H54 (cell line): Measurements from ENCODE around the gene OR10G3.

ENCODE experiments used
- DNase-seq: peaks from one replicate; pipeline ENCODE4 v3.0.0; 2011; ENCODE audit warnings: low spot score, mixed read lengths; ENCODE audit not compliant: insufficient read length
- FAIRE-seq: peaks from 3 replicates; lab custom pipeline; 2011; peaks lifted over from hg19 to GRCh38; lab: Jason Lieb, UNC
- POLR2A ChIP-seq: IDR thresholded peaks from 2 replicates; pipeline ENCODE4 v1.6.1; 2011; ENCODE audit warnings: low read depth, mild to moderate bottlenecking, low read length

Gene OR10G3

GRCh38 chr14:21525962-21526671 lies 53.8 kb downstream of the OR10G3 start, which contains the start of gene SALL2:
SALL2 (minus strand) TSS chr14:21526346; CDS start chr14:21526127, 219 bp downstream.
- no peak for TF ChIP-seq POLR2A
- FAIRE-seq = no peak
- peak; percentile 11 for DNase-seq

GRCh38 chr14:21525571-21525961 lies 54.3 kb downstream of the OR10G3 start:
- no peak for DNase-seq
- no peak for FAIRE-seq
- no peak for TF ChIP-seq POLR2A

GRCh38 chr14:21524575-21525490 lies 55.0 kb downstream of the OR10G3 start:
- no peak for TF ChIP-seq POLR2A
- FAIRE-seq (no peak), DNase-seq (no peak)

GRCh38 chr14:21523203-21523602 lies 56.7 kb downstream of the OR10G3 start:
- DNase-seq (no peak), FAIRE-seq (no peak)
- TF ChIP-seq POLR2A = no peak

- TF ChIP-seq POLR2A = no peak
- FAIRE-seq = no peak
These were observed 58.4 kb downstream of the OR10G3 start for GRCh38 chr14:21521501-21521900.

GRCh38 chr14:21520767-21521166 lies 59.1 kb downstream of the OR10G3 start:
- no peak for TF ChIP-seq POLR2A
- no peak for DNase-seq
- no peak for FAIRE-seq

More at GRCh38 chr14:21521501-21521900, 58.4 kb downstream of the OR10G3 start:
- no peak for DNase-seq

GRCh38 chr14:21518725-21519124 lies 61.2 kb downstream of the OR10G3 start:
- DNase-seq = no peak
- no peak for FAIRE-seq
- no peak for TF ChIP-seq POLR2A
